Peyer's patch (tissue), 4 donors: ENCODE measurements around the gene DGKH. TPM values are rescaled to one million over a fixed set of nuclear protein-coding genes. Genes with fewer than 3 reads are reported as not detected.

Experiments used
- DNase-seq, 3 donors: peaks; one replicate each; pipeline ENCODE4 v3.0.0-alpha.2; 2017 to 2019
- H3K27ac ChIP-seq, 4 donors: fragments of 200-600 bp; sonication (generic); one replicate each; pipeline ENCODE4 v1.5.1; 2016 to 2019
- H3K27me3 ChIP-seq, 2 donors: fragments of 200-600 bp; sonication (generic); one replicate each; pipeline ENCODE4 v1.5.1; 2019
- H3K36me3 ChIP-seq, 3 donors: fragments of 200-600 bp; sonication (generic); one replicate each; pipeline ENCODE4 v1.5.1; 2016 to 2019
- H3K4me1 ChIP-seq, 4 donors: fragments of 200-600 bp; sonication (generic); one replicate each; pipeline ENCODE4 v1.5.1; 2016 to 2019
- H3K4me3 ChIP-seq, 4 donors: fragments of 200-600 bp; sonication (generic); 1 replicate in 3 of 4; 2 replicates in 1 of 4; pipeline ENCODE4 v1.5.1; 2016 to 2019; ENCODE audit warnings: mild to moderate bottlenecking in 1 of 4
- H3K9me3 ChIP-seq, 4 donors: fragments of 200-600 bp; sonication (generic); one replicate each; pipeline ENCODE4 v1.5.1; 2016 to 2019; ENCODE audit warnings: mild to moderate bottlenecking in 1 of 4
- CTCF ChIP-seq, 6 experiments: fragments of 450-650 bp in 4 of 6; fragments of 200-600 bp in 2 of 6; sonication (generic) in 1 of 6; IDR thresholded peaks; one replicate each; pipeline ENCODE4 v1.5.1; 2017 to 2019; ENCODE audit warnings: antibody characterized with exemption in 6 of 6, mild to moderate bottlenecking in 3 of 6, moderate library complexity in 1 of 6
- POLR2A ChIP-seq, 2 donors: fragments of 450-650 bp; IDR thresholded peaks; one replicate each; pipeline ENCODE4 v1.5.1; 2017; ENCODE audit warnings: antibody characterized with exemption in 2 of 2, mild to moderate bottlenecking in 2 of 2, moderate library complexity in 2 of 2
- total RNA-seq, 4 donors: library from RNA; depleted of rRNA; stranded (reverse); fragments of >200 nt; gene quantifications; one replicate each; pipeline ENCODE4 v1.1.0, GENCODE V29; 2016

DGKH gene
- total RNA-seq, 4 donors from 2014 or later: 9.5 to 30.5 (median 18.8) TPM

GRCh38 chr13:42049454-42049813 is 986 bp downstream of the DGKH start:
- Histone ChIP-seq H3K9me3 (no peaks in the 10 kb centered on the region), H3K36me3 (no peaks in the 10 kb centered on the region), H3K4me3 (peak overlapping the region; percentile 76 to 99 (median 82)), H3K4me1 (peaks cover 0 to 4% (median 0%) of the 10 kb centered on the region in 4 donors), H3K27ac (peak overlapping the region; percentile 76 to 94 (median 82)), H3K27me3 (no peaks in the 10 kb centered on the region)
- no peak for TF ChIP-seq CTCF (IDR thresholded peaks at IDR 0.05)
- no peak for TF ChIP-seq POLR2A (IDR thresholded peaks at IDR 0.05)
- no peak for DNase-seq

GRCh38 chr13:42054798-42055499 is 6.5 kb downstream of the DGKH start:
- no peaks in the 10 kb centered on the region for H3K9me3 ChIP-seq
- H3K4me3 ChIP-seq: no peak overlapping the region
- DNase-seq: no peak
- H3K27me3 ChIP-seq: no peaks in the 10 kb centered on the region
- no peaks in the 10 kb centered on the region for H3K4me1 ChIP-seq
- H3K27ac ChIP-seq: no peak overlapping the region
- no peaks in the 10 kb centered on the region for H3K36me3 ChIP-seq
- TF ChIP-seq CTCF (IDR thresholded peaks at IDR 0.05) (no peak), POLR2A (IDR thresholded peaks at IDR 0.05) (no peak)

GRCh38 chr13:42055500-42056085 is 7.1 kb downstream of the DGKH start:
- Histone ChIP-seq H3K27ac (no peak overlapping the region), H3K4me1 (no peaks in the 10 kb centered on the region), H3K27me3 (no peaks in the 10 kb centered on the region), H3K36me3 (no peaks in the 10 kb centered on the region), H3K9me3 (no peaks in the 10 kb centered on the region), H3K4me3 (no peak overlapping the region)
- TF ChIP-seq CTCF (IDR thresholded peaks at IDR 0.05): no peak
- no peak for TF ChIP-seq POLR2A (IDR thresholded peaks at IDR 0.05)
- DNase-seq: no peak

GRCh38 chr13:42056146-42056545 is 7.7 kb downstream of the DGKH start:
- H3K4me1 ChIP-seq: no peaks in the 10 kb centered on the region
- no peak overlapping the region for H3K4me3 ChIP-seq
- H3K27me3 ChIP-seq: no peaks in the 10 kb centered on the region
- no peak for TF ChIP-seq POLR2A (IDR thresholded peaks at IDR 0.05)
- TF ChIP-seq CTCF (IDR thresholded peaks at IDR 0.05): no peak
- H3K9me3 ChIP-seq: no peaks in the 10 kb centered on the region
- H3K36me3 ChIP-seq: no peaks in the 10 kb centered on the region
- no peak overlapping the region for H3K27ac ChIP-seq
- no peak for DNase-seq

- H3K27ac ChIP-seq: no peak overlapping the region
- TF ChIP-seq POLR2A (IDR thresholded peaks at IDR 0.05) (no peak), CTCF (IDR thresholded peaks at IDR 0.05) (no peak)
- no peaks in the 10 kb centered on the region for H3K36me3 ChIP-seq
- no peaks in the 10 kb centered on the region for H3K9me3 ChIP-seq
- no peak overlapping the region for H3K4me3 ChIP-seq
- H3K27me3 ChIP-seq: no peaks in the 10 kb centered on the region
- H3K4me1 ChIP-seq: no peaks in the 10 kb centered on the region
- DNase-seq: no peak
Observed at GRCh38 chr13:42056583-42056982, 8.1 kb downstream of the DGKH start.
